ENCODE data around the gene COL23A1.

GRCh38 chr5:178587763-178588611, 2.2 kb downstream of the COL23A1 start:
- TF ChIP-seq NFAT5 (CRISPR knock-in tag; IDR thresholded peaks at IDR 0.05) (no peak), RFX3 (CRISPR knock-in tag; IDR thresholded peaks at IDR 0.05) (no peak), TAF1 (CRISPR knock-in tag; IDR thresholded peaks at IDR 0.05) (no peak), SMARCE1 (IDR thresholded peaks at IDR 0.05; ENCODE audit: borderline replicate concordance) (no peak), RAD51 (IDR thresholded peaks at IDR 0.05; ENCODE audit: borderline replicate concordance) (no peak), SETDB1 (CRISPR knock-in tag; IDR thresholded peaks at IDR 0.05; ENCODE audit: borderline replicate concordance) (no peak), RBM39 (IDR thresholded peaks at IDR 0.05; ENCODE audit: low read depth, low read length, poor library complexity, severe bottlenecking) (no peak), CHD2 (IDR thresholded peaks at IDR 0.05; ENCODE audit: low read depth, low read length) (no peak)
